ENCODE data around the gene GNAQ.
A peak's percentile ranks its signal among the peaks of the same experiment; 100 is the strongest.

Gene GNAQ

DNA sequence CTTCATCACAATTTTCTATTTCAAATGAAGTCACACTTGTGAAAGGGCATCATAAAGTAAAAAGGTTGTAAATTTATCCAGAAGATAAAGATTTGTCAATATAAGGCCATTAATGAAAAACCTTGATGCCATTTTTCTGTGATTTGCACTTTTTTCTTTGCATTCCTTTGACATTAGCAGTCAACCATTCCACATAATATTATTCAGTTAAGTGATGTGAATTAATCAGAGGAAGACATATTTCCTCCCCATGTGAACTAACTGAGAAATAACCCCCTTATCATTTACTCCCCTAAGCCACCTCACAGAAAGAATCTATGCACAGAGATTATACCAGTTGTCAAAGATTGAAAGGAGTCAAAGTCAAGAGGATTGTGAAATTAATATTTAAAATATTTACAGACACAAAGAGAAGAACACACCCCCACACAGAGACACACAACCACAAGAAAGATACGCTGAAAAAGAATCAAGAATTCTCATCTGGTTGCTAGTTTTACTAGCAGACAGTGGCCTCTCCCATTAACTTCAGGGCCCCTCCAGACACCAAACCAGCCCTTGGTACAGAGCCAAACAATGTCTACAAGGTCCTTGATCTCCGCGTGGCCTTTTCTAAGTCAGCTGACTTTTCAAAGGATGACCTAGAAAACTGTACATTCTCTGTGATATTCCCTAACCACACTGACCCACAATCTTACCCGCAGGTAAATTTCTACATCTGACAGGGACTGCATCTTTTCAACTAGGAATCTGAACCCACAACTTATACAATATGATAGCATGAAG, 29.5 kb downstream of the GNAQ start:
- TF ChIP-seq, protein P1, sequence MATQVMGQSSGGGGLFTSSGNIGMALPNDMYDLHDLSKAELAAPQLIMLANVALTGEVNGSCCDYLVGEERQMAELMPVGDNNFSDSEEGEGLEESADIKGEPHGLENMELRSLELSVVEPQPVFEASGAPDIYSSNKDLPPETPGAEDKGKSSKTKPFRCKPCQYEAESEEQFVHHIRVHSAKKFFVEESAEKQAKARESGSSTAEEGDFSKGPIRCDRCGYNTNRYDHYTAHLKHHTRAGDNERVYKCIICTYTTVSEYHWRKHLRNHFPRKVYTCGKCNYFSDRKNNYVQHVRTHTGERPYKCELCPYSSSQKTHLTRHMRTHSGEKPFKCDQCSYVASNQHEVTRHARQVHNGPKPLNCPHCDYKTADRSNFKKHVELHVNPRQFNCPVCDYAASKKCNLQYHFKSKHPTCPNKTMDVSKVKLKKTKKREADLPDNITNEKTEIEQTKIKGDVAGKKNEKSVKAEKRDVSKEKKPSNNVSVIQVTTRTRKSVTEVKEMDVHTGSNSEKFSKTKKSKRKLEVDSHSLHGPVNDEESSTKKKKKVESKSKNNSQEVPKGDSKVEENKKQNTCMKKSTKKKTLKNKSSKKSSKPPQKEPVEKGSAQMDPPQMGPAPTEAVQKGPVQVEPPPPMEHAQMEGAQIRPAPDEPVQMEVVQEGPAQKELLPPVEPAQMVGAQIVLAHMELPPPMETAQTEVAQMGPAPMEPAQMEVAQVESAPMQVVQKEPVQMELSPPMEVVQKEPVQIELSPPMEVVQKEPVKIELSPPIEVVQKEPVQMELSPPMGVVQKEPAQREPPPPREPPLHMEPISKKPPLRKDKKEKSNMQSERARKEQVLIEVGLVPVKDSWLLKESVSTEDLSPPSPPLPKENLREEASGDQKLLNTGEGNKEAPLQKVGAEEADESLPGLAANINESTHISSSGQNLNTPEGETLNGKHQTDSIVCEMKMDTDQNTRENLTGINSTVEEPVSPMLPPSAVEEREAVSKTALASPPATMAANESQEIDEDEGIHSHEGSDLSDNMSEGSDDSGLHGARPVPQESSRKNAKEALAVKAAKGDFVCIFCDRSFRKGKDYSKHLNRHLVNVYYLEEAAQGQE (IDR thresholded peaks at IDR 0.05; ENCODE audit: insufficient read depth in 1 of 2, low read depth in 2 of 2, low read length in 2 of 2): no peak
- no peak for TF ChIP-seq FOXP2 (optimal IDR thresholded peaks at IDR 0.05; ENCODE audit: borderline replicate concordance, extremely low read depth, extremely low read length, insufficient read depth)
- no peak for TF ChIP-seq SIN3A (IDR thresholded peaks at IDR 0.05; ENCODE audit: borderline replicate concordance, insufficient read depth, low read length)
- TF ChIP-seq TAF1 (IDR thresholded peaks at IDR 0.05; ENCODE audit: borderline replicate concordance, insufficient read depth, low read length): no peak
- no peak for TF ChIP-seq POLR2AphosphoS5 (IDR thresholded peaks at IDR 0.05; ENCODE audit: low read depth, low read length)

DNA sequence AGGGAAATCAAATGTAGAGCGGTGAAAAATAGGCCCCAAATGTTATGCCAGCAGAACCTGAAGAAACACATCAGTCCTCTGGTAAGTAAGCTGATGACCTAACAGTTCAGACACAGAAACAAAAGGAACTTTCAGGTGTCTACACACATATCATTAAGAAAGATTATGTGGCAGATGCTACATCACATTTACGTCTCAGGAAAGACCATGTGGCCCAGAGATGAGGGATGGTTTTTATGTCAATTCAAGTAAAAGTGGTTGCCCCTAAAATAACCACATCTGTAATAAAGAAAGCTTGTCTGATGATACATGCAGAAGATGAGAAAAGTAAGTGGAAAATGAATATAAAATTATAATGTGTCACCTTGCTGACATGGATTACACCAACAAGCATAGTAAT, 31.4 kb downstream of the GNAQ start:
- no peak for TF ChIP-seq FOXP2 (optimal IDR thresholded peaks at IDR 0.05; ENCODE audit: borderline replicate concordance, extremely low read depth, extremely low read length, insufficient read depth)
- TF ChIP-seq SIN3A (IDR thresholded peaks at IDR 0.05; ENCODE audit: borderline replicate concordance, insufficient read depth, low read length): no peak
- TF ChIP-seq TAF1 (IDR thresholded peaks at IDR 0.05; ENCODE audit: borderline replicate concordance, insufficient read depth, low read length): no peak
- TF ChIP-seq POLR2AphosphoS5 (IDR thresholded peaks at IDR 0.05; ENCODE audit: low read depth, low read length): no peak
- TF ChIP-seq, protein P1 (IDR thresholded peaks at IDR 0.05; ENCODE audit: insufficient read depth in 1 of 2, low read depth in 2 of 2, low read length in 2 of 2): no peak

DNA sequence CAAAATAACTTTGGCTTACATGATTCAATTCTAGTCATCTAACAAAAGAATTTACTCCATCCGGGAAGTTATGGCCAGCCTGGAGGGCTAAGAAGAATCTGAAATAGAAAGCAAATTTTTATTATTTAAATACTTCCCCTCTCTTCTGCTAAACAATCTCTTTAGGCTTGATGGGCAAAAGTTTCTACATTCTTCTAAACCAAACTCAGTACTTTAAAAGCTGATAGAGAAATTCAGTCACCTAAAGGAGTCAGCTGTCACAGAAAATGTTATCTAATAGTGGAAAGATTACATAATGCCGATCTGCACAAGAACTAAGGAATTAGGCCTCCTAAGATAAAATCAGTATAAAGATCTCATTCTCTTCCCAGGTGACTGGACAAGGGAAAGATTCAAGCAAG, 32.4 kb downstream of the GNAQ start:
- no peak for TF ChIP-seq FOXP2 (optimal IDR thresholded peaks at IDR 0.05; ENCODE audit: borderline replicate concordance, extremely low read depth, extremely low read length, insufficient read depth)
- no peak for TF ChIP-seq SIN3A (IDR thresholded peaks at IDR 0.05; ENCODE audit: borderline replicate concordance, insufficient read depth, low read length)
- TF ChIP-seq POLR2AphosphoS5 (IDR thresholded peaks at IDR 0.05; ENCODE audit: low read depth, low read length): no peak
- no peak for TF ChIP-seq TAF1 (IDR thresholded peaks at IDR 0.05; ENCODE audit: borderline replicate concordance, insufficient read depth, low read length)
- TF ChIP-seq, protein P1 (IDR thresholded peaks at IDR 0.05; ENCODE audit: insufficient read depth in 1 of 2, low read depth in 2 of 2, low read length in 2 of 2): no peak

DNA sequence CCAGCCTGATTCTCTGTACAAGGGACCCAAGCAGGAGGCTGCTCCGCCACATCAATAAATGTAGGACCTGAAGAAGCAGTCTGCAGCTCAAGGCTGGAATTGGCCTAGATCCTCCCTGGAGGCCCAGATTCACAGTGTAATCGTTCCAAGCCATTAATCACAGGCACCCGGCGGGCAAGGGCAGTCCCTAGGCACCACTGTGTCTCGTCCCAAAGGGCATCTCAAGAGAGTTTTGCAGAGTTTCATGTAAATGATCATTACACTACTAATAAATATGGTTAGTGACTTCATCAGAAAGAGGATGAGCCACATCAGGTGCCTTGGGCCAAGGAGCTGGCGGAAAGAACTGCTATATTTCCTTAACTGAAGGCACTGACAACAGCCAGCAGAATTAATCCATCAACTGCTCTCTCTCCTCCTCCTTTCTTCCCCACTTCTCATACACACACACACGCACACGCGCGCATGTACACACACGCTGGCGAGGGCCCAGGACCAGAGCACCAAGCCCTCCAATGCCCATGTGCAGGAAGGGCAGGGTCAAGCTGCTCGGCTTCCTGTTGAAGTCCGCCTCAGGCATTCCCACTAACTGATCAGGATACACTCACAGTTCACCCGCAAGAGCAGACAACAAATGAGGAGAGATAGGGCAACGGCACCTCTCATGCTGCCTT, 33.9 kb downstream of the GNAQ start:
- TF ChIP-seq FOXP2 (optimal IDR thresholded peaks at IDR 0.05; ENCODE audit: borderline replicate concordance, extremely low read depth, extremely low read length, insufficient read depth) (peak; percentile 42), SIN3A (IDR thresholded peaks at IDR 0.05; ENCODE audit: borderline replicate concordance, insufficient read depth, low read length) (no peak)

DNA sequence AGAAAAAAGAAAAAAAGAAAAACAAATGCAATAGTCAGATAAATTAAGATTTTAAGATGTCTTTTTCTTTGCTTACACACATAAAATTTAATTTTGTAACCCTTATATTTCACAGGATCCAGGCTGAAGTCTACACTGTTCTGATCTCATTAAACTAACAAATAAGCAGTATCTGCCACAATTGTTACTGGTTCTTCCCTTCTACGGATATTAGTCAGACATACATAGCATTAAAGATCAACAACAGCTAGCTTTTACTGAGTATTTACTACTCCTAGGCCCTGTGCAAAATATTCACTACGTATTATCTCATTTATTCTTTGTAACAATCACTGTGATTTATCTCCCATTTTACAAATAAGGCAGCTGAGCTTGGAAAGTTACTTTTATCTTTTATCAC, 34.9 kb downstream of the GNAQ start:
- TF ChIP-seq POLR2AphosphoS5 (IDR thresholded peaks at IDR 0.05; ENCODE audit: low read depth, low read length) (no peak), TAF1 (IDR thresholded peaks at IDR 0.05; ENCODE audit: borderline replicate concordance, insufficient read depth, low read length) (no peak), FOXP2 (optimal IDR thresholded peaks at IDR 0.05; ENCODE audit: borderline replicate concordance, extremely low read depth, extremely low read length, insufficient read depth) (no peak), SIN3A (IDR thresholded peaks at IDR 0.05; ENCODE audit: borderline replicate concordance, insufficient read depth, low read length) (no peak)
- TF ChIP-seq, protein P1 (IDR thresholded peaks at IDR 0.05; ENCODE audit: insufficient read depth in 1 of 2, low read depth in 2 of 2, low read length in 2 of 2): no peak

Measured in PFSK-1 (cell line).